ENCODE measurements around the gene GALNT17.

GALNT17 gene

GRCh38 chr7:71518880-71519279 lies 386.9 kb downstream of the GALNT17 start:
- DNase-seq: no peak
- Histone ChIP-seq H3K9me2 (replicated peaks; ENCODE audit: insufficient read depth, low read length) (no peaks in the 10 kb centered on the region), H3K9ac (ENCODE audit: low read length) (no peak overlapping the region), H2AFZ (ENCODE audit: low read length) (no peak overlapping the region), H3K27ac (ENCODE audit: low read length) (no peak overlapping the region), H3K79me2 (ENCODE audit: low read length) (no peaks in the 10 kb centered on the region), H3K4me3 (ENCODE audit: low read length) (no peak overlapping the region), H3K4me1 (ENCODE audit: low read length) (no peaks in the 10 kb centered on the region), H3K36me3 (replicated peaks; ENCODE audit: insufficient read depth, low read length) (no peaks in the 10 kb centered on the region), H3K9me3 (replicated peaks; ENCODE audit: insufficient read depth, low read length) (no peaks in the 10 kb centered on the region), H4K20me1 (ENCODE audit: insufficient read depth, low read length) (no peaks in the 10 kb centered on the region), H3F3A (ENCODE audit: insufficient read depth, low read length) (no peaks in the 10 kb centered on the region), H3K4me2 (ENCODE audit: low read depth, low read length) (no peak overlapping the region), H3K27me3 (replicated peaks; ENCODE audit: insufficient read depth, low read length) (no peaks in the 10 kb centered on the region)
- TF ChIP-seq EZH2 (optimal IDR thresholded peaks at IDR 0.05; ENCODE audit: low read depth, low read length) (no peak), CTCF (IDR thresholded peaks at IDR 0.05; ENCODE audit: low read length) (no peak), EZH2phosphoT487 (IDR thresholded peaks at IDR 0.05; ENCODE audit: low read length) (no peak)

- no peaks in the 10 kb centered on the region for H3K9me2 ChIP-seq (replicated peaks; ENCODE audit: insufficient read depth, low read length)
- H3K4me2 ChIP-seq (ENCODE audit: low read depth, low read length): no peak overlapping the region
- H3K4me1 ChIP-seq (ENCODE audit: low read length): no peaks in the 10 kb centered on the region
- H4K20me1 ChIP-seq (ENCODE audit: insufficient read depth, low read length): no peaks in the 10 kb centered on the region
- H3K4me3 ChIP-seq (ENCODE audit: low read length): no peak overlapping the region
- no peaks in the 10 kb centered on the region for H3K27me3 ChIP-seq (replicated peaks; ENCODE audit: insufficient read depth, low read length)
- H3K36me3 ChIP-seq (replicated peaks; ENCODE audit: insufficient read depth, low read length): no peaks in the 10 kb centered on the region
- no peak for TF ChIP-seq CTCF (IDR thresholded peaks at IDR 0.05; ENCODE audit: low read length)
- TF ChIP-seq EZH2 (optimal IDR thresholded peaks at IDR 0.05; ENCODE audit: low read depth, low read length): no peak
- TF ChIP-seq EZH2phosphoT487 (IDR thresholded peaks at IDR 0.05; ENCODE audit: low read length): no peak
- H3F3A ChIP-seq (ENCODE audit: insufficient read depth, low read length): no peaks in the 10 kb centered on the region
- no peak overlapping the region for H3K27ac ChIP-seq (ENCODE audit: low read length)
- H3K9me3 ChIP-seq (replicated peaks; ENCODE audit: insufficient read depth, low read length): no peaks in the 10 kb centered on the region
- H3K9ac ChIP-seq (ENCODE audit: low read length): no peak overlapping the region
- no peak for DNase-seq
- H2AFZ ChIP-seq (ENCODE audit: low read length): no peak overlapping the region
- no peaks in the 10 kb centered on the region for H3K79me2 ChIP-seq (ENCODE audit: low read length)
Observed at GRCh38 chr7:71521506-71521905, 389.6 kb downstream of the GALNT17 start.

- H3K4me2 ChIP-seq (ENCODE audit: low read depth, low read length): no peak overlapping the region
- no peak overlapping the region for H3K4me3 ChIP-seq (ENCODE audit: low read length)
- H3K27me3 ChIP-seq (replicated peaks; ENCODE audit: insufficient read depth, low read length): no peaks in the 10 kb centered on the region
- DNase-seq: no peak
- H3K36me3 ChIP-seq (replicated peaks; ENCODE audit: insufficient read depth, low read length): no peaks in the 10 kb centered on the region
- H3K9me3 ChIP-seq (replicated peaks; ENCODE audit: insufficient read depth, low read length): no peaks in the 10 kb centered on the region
- no peak overlapping the region for H2AFZ ChIP-seq (ENCODE audit: low read length)
- H3K79me2 ChIP-seq (ENCODE audit: low read length): no peaks in the 10 kb centered on the region
- no peak overlapping the region for H3K27ac ChIP-seq (ENCODE audit: low read length)
- no peak overlapping the region for H3K9ac ChIP-seq (ENCODE audit: low read length)
- TF ChIP-seq EZH2phosphoT487 (IDR thresholded peaks at IDR 0.05; ENCODE audit: low read length): no peak
- TF ChIP-seq CTCF (IDR thresholded peaks at IDR 0.05; ENCODE audit: low read length): no peak
- no peak for TF ChIP-seq EZH2 (optimal IDR thresholded peaks at IDR 0.05; ENCODE audit: low read depth, low read length)
- no peaks in the 10 kb centered on the region for H3K9me2 ChIP-seq (replicated peaks; ENCODE audit: insufficient read depth, low read length)
- H3F3A ChIP-seq (ENCODE audit: insufficient read depth, low read length): no peaks in the 10 kb centered on the region
- no peaks in the 10 kb centered on the region for H4K20me1 ChIP-seq (ENCODE audit: insufficient read depth, low read length)
- H3K4me1 ChIP-seq (ENCODE audit: low read length): no peaks in the 10 kb centered on the region
Observed at GRCh38 chr7:71526106-71526505, 394.2 kb downstream of the GALNT17 start.
